GM18519 (cell line): ENCODE results near the gene CCDC187.

Experiments used
- ATAC-seq: cut with Tn5 transposase; IDR thresholded peaks from one replicate; pipeline ENCODE4 v1.9.1; 2021; ENCODE audit warnings: mild to moderate bottlenecking, moderate library complexity; ENCODE audit not compliant: unreplicated experiment, low FRiP score

The CCDC187 gene

GRCh38 chr9:136314056-136314416 lies 10.1 kb upstream of the CCDC187 start:
- ATAC-seq: no peak

- ATAC-seq: no peak
These were observed 9.5 kb upstream of the CCDC187 start for GRCh38 chr9:136313111-136314055.

DNA sequence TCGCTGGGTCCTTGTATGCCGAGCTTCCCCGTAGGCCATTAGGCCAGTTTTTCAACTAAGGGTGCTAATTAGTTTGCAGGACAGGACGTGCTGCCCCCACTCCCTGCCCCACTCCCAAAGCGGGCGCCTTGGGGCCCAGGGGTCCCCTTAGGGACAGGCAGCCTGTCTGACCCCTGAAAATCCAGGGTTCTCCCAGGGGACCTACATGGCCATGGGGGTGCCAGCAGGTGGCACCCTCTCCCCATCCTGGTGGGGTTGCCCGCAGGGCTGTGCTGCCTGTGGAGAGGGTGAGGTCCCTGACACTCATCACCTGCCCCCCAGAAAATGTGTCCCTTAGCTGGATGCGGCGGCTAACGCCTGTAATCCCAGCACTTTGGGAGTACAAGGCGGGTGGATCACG lies 8.5 kb upstream of the CCDC187 start:
- ATAC-seq: no peak

GRCh38 chr9:136312009-136312375 lies 8.1 kb upstream of the CCDC187 start:
- no peak for ATAC-seq

GRCh38 chr9:136311051-136312008 lies 7.4 kb upstream of the CCDC187 start:
- ATAC-seq: no peak

- no peak for ATAC-seq
These were observed 6.6 kb upstream of the CCDC187 start for GRCh38 chr9:136310273-136311030.

GRCh38 chr9:136309806-136310220 lies 5.9 kb upstream of the CCDC187 start:
- no peak for ATAC-seq

- no peak for ATAC-seq
These were observed 5.4 kb upstream of the CCDC187 start for GRCh38 chr9:136309101-136309801.

DNA sequence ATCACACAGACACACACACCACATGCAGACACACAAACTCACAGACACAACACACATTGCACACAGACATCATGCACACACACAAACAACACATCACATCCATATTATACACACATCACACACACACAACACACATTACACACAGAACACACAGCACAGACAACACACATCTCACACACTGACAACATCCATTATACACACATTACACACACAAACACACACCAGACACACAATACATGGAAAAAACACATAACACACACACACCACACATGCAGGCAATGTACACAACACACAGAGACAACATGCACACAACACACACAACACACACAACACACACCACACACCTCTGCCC lies 4.8 kb upstream of the CCDC187 start:
- no peak for ATAC-seq

- no peak for ATAC-seq
These were observed 4.3 kb upstream of the CCDC187 start for GRCh38 chr9:136308006-136308701.

DNA sequence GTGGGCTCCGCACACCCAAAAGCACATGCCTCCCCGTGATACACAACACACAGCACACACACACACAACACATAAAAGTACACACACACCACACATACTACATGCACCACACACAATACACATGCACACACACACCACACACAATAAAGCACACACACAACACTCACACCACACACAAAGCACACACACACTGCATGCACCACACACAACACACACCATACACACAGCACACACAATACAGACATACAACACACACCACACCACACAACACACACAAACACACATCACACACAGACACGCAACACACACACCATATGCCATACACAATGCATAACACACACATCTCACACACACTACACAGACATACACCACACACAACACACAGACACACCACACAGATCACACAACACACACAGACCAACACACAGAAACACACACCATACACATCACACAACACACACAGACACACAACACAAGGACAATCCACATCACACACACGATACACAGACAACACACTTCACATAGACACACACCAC lies 3.4 kb upstream of the CCDC187 start:
- ATAC-seq: no peak

- ATAC-seq: no peak
These were observed 2.6 kb upstream of the CCDC187 start for GRCh38 chr9:136306211-136307208.

GRCh38 chr9:136305804-136306203 lies 1.9 kb upstream of the CCDC187 start:
- no peak for ATAC-seq

DNA sequence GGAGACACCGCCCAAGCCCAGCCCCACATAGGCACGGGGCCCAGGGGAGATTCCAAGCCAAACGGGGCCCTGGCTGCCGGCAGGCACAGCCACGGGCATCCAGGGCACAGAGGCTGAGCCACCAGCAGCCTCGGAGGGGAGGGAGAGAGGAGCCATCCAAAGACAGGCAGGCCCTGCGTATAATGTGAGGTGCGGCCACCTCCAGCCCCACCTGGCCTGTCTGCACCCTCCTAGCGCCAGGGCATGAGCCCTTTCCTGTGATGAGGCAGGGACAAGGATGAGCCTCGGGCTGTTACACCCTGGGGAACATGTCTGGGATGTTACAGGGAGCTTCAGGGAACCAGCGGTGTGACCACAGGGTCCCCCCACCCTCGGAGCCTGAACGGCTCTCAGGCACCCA lies 1.1 kb upstream of the CCDC187 start:
- no peak for ATAC-seq

DNA sequence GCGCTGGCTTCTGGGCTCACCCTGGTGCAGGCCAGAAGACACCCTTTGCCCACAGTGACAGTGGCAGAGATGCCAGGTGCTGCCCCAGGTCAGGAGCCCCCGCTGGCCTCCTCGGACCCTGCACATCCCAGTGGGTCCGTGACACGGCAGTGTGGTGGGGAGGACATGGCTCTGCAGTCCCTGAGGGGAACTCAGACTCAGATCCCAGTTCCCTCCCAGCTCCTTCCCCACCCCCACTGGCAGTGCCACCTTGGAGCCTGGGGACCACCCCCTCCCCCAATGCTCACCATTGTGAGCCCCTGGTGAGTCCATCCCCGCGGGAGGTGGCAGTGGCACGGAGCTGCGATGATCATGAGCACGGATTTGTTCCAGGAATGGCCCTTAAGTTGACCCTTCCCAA lies 562 bp upstream of the CCDC187 start:
- ATAC-seq: no peak

DNA sequence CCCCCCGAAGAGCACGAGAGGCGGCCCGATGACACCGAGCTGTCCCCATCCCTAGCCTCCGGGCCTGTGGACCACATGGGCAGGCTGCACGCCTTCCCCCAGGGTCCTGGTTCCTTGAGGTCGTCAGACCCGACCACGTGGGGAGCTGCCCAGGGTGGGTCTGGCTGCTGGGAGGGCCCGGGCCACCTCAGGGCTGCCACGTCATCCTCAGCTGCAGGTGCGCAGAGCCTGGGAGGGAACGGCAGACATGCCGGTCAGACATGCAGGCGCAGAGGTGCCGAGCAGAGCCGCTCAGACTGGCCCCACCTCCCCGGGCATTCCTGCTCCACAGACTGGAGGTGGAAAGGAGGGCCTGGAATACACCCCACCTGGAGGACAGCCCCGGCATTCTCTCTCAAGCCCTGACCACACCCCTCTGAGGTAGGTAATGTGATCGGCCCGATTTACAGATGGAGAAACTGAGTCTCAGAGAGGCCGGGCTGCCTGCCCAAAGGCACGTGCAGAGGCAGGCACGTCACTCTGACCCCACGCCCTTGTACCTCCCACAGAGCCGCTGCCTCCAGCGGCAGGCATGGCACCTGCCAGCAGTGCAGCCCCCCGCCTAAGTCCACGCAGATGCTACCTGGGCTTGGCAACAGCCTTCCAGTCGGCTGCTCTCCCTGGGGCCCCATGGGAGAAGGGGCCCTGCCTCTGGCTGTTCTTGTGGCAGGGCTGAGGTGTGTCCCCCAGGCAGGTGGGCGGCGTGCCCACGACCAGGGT lies 649 bp downstream of the CCDC187 start:
- no peak for ATAC-seq

GRCh38 chr9:136302527-136302926 lies 1.4 kb downstream of the CCDC187 start:
- no peak for ATAC-seq
